Muscle of leg (tissue), 11 donors: ENCODE measurements around the gene CYB5A. TPM values are rescaled to one million over a fixed set of nuclear protein-coding genes. Genes with fewer than 3 reads are reported as not detected.
"Not testable (repeated sequence)": the region's sequence is repeated elsewhere in the genome, so short reads cannot be mapped to it uniquely, and the experiment has no call there.

ENCODE experiments used
- DNase-seq: peaks from one replicate; pipeline ENCODE4 v3.0.0; 2013
- H3K27ac ChIP-seq: one replicate; pipeline ENCODE4 v1.5.1; 2013; ENCODE audit warnings: mild to moderate bottlenecking, low read length, control low read depth
- H3K27me3 ChIP-seq: one replicate; pipeline ENCODE4 v1.6.1; 2013; ENCODE audit warnings: low read length; ENCODE audit not compliant: control insufficient read depth, insufficient read depth
- H3K36me3 ChIP-seq: one replicate; pipeline ENCODE4 v1.6.1; 2013; ENCODE audit warnings: low read length; ENCODE audit not compliant: control insufficient read depth, insufficient read depth
- H3K4me1 ChIP-seq: one replicate; pipeline ENCODE4 v1.6.1; 2013; ENCODE audit warnings: low read length; ENCODE audit not compliant: control insufficient read depth, insufficient read depth
- H3K4me3 ChIP-seq: one replicate; pipeline ENCODE4 v1.5.1; 2013; ENCODE audit warnings: low read length, control low read depth
- H3K9me3 ChIP-seq: replicated peaks from 2 replicates; pipeline ENCODE4 v1.6.1; 2013; ENCODE audit warnings: low read depth, low read length; ENCODE audit not compliant: control insufficient read depth
- WGBS: methylation state at CpG from one replicate; pipeline ENCODE4 v1.1.5; 2013; ENCODE audit warnings: missing lambda C conversion rate; ENCODE audit not compliant: insufficient coverage; 5-methylcytosine and 5-hydroxymethylcytosine counted together
- polyA plus RNA-seq, 8 donors: library from polyadenylated mRNA; unstranded; fragments of 120-200 nt; gene quantifications; one replicate each; pipeline versions ENCODE4 v1.2.1 to v1.2.3, GENCODE V29; 2013; ENCODE audit warnings: inconsistent platforms in 1 of 8, low replicate concordance in 1 of 8; ENCODE audit not compliant: insufficient read length in 8 of 8, insufficient read depth in 1 of 8
- total RNA-seq: library from RNA; stranded (reverse); fragments of 120-200 nt; gene quantifications from one replicate; pipeline ENCODE4 v1.2.4, GENCODE V29; 2013

Gene CYB5A
- total and polyA plus RNA-seq, 9 donors: 24.5 to 37.1 (median 30.9) TPM

DNA sequence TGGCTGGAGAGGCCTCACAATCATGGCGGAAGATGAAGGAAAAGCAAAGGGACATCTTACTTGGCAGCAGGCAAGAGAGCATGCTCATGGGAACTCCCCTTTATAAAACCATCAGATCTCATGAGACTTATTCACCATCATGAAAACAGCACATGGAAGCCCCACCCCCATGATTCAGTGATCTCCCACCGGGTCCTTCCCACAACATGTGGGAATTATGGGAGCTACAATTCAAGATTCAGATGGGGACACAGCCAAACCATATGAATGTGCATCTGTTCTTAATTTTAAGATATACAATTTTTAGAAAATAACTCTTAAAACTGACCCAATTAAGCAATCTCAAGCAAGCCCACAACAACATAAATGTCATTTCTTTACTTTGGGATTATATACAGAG is 36.4 kb upstream of the CYB5A start:
- H3K9me3 ChIP-seq: no peaks in the 10 kb centered on the region
- WGBS: no CpG with 5 or more reads among the region's 2 CpGs
- peak; percentile 56 for DNase-seq
- H3K27me3 ChIP-seq: no peaks in the 10 kb centered on the region
- no peak overlapping the region for H3K4me3 ChIP-seq
- no peaks in the 10 kb centered on the region for H3K4me1 ChIP-seq
- no peaks in the 10 kb centered on the region for H3K36me3 ChIP-seq
- no peak overlapping the region for H3K27ac ChIP-seq

DNA sequence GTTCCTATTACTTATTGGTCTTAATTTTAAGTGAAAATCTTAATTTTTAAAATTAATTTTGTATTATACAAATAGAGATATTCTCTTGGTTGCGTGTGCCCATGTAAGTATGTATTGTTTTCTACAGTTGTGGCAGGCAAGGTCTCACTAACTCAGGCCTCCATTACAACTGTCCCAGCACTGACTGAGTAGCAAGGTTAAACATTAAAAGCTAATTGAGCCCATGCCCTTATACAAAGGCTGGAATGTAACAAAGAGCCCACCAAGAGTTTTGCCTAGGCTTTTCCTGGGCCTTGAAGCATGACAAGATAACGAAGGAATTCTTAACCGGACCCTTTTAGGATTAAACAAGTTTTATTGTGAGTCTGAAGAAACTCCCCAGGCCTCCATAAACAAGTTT is 35.0 kb upstream of the CYB5A start:
- not testable (repeated sequence) for H3K36me3 ChIP-seq, H3K4me1 ChIP-seq, H3K27me3 ChIP-seq, H3K4me3 ChIP-seq, H3K27ac ChIP-seq, DNase-seq, H3K9me3 ChIP-seq
- no CpG with 5 or more reads among the region's 3 CpGs for WGBS

GRCh38 chr18:74326231-74326630 is 34.5 kb upstream of the CYB5A start:
- no peaks in the 10 kb centered on the region for H3K9me3 ChIP-seq
- peak; percentile 11 for DNase-seq
- WGBS: 57% methylated on average over 2 of the region's 2 CpGs
- no peak overlapping the region for H3K27ac ChIP-seq
- no peak overlapping the region for H3K4me3 ChIP-seq
- H3K36me3 ChIP-seq: no peaks in the 10 kb centered on the region
- no peaks in the 10 kb centered on the region for H3K4me1 ChIP-seq
- H3K27me3 ChIP-seq: no peaks in the 10 kb centered on the region

- no peaks in the 10 kb centered on the region for H3K9me3 ChIP-seq
- DNase-seq: no peak
- H3K36me3 ChIP-seq: no peaks in the 10 kb centered on the region
- peaks cover 2% of the 10 kb centered on the region for H3K27me3 ChIP-seq
- H3K4me3 ChIP-seq: no peak overlapping the region
- no peaks in the 10 kb centered on the region for H3K4me1 ChIP-seq
- 78% methylated on average over 27 of the region's 29 CpGs for WGBS
- H3K27ac ChIP-seq: no peak overlapping the region
These were observed 24.8 kb upstream of the CYB5A start for GRCh38 chr18:74316257-74317170.

DNA sequence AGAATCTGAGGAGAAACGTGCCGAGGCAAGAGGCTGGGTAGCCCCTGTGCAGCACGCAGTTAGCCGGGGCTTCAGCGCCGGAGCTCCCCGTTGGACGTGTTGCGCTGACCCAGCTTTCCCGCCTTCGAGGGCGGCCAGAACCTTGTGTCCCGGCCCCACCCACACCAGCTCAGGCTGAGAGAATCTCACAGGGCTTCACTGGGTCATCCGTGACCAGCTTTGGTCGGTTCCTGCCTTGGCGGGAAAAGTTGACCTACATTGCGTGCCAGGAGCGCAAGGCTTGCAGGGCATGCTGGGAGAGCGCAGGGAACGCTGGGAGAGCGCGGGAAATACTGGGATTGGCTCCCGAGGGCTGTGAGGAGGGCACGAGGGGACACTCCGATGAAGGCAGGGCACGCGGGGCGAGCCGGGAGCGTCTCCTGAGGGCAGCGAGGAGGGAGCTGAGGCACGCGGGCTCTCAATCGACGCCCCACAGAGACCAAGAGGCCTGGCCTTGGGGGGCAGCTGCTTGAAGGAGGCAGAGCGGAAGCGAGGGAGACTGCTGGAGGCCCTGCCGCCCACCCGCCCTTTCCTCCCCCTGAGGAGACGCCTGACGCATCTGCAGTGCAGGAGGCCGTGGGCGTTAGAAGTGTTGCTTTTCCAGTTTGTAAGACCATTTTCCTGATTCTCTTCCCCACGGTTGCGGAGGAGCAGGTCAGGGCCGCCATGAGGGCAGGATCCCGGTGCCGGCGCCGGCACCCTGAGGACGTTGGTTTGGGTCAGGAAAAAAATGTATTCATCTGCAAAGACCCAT is 23.9 kb upstream of the CYB5A start, which contains the start of gene C18orf63:
C18orf63 (plus strand) TSS at position 376 of the 793 bp plus-strand sequence. CDS start 2,027 bp downstream, outside the sequence.
- Histone ChIP-seq H3K4me3 (no peak within 1 kb of the TSS), H3K36me3 (no peaks in the 10 kb centered on the region), H3K27me3 (peaks cover 2% of the 10 kb centered on the region), H3K9me3 (no peaks in the 10 kb centered on the region), H3K4me1 (no peaks in the 10 kb centered on the region), H3K27ac (no peak within 1 kb of the TSS)
- no peak for DNase-seq
- 93% methylated on average over 51 of the region's 51 CpGs for WGBS

GRCh38 chr18:74314759-74315463 is 23.1 kb upstream of the CYB5A start:
- Histone ChIP-seq H3K36me3 (no peaks in the 10 kb centered on the region), H3K4me3 (no peak overlapping the region), H3K4me1 (no peaks in the 10 kb centered on the region), H3K27me3 (peaks cover 2% of the 10 kb centered on the region), H3K9me3 (no peaks in the 10 kb centered on the region), H3K27ac (no peak overlapping the region)
- no peak for DNase-seq
- WGBS: 71% methylated on average over 21 of the region's 22 CpGs

GRCh38 chr18:74311000-74311399 is 19.2 kb upstream of the CYB5A start:
- H3K9me3 ChIP-seq: no peaks in the 10 kb centered on the region
- H3K4me1 ChIP-seq: no peaks in the 10 kb centered on the region
- H3K36me3 ChIP-seq: no peaks in the 10 kb centered on the region
- no peak overlapping the region for H3K27ac ChIP-seq
- no CpG with 5 or more reads among the region's 1 CpG for WGBS
- H3K4me3 ChIP-seq: no peak overlapping the region
- no peak for DNase-seq
- peaks cover 5% of the 10 kb centered on the region for H3K27me3 ChIP-seq

DNA sequence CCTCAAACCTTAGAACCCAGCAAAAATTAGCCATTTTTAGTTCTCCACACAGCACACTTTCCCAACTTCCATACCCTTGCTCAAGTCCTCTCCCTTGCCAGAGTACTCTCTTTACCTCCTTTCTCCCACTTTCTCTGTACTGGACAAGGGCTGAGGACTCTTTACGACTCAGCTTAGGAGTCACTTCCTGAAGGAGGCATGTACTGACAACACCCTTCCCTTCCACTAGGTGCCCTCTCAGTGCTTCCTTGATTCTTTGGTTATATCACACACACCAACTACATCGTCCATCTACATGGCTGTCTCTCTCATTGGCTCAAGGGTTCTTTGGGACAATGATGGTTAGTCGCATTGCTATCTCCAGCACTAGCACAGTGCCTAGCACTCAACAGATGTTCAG is 18.6 kb upstream of the CYB5A start:
- H3K27me3 ChIP-seq: peaks cover 5% of the 10 kb centered on the region
- no peak overlapping the region for H3K4me3 ChIP-seq
- 17% methylated on average over 1 of the region's 3 CpGs for WGBS
- peak; percentile 27 for DNase-seq
- H3K27ac ChIP-seq: no peak overlapping the region
- no peaks in the 10 kb centered on the region for H3K9me3 ChIP-seq
- no peaks in the 10 kb centered on the region for H3K4me1 ChIP-seq
- no peaks in the 10 kb centered on the region for H3K36me3 ChIP-seq

DNA sequence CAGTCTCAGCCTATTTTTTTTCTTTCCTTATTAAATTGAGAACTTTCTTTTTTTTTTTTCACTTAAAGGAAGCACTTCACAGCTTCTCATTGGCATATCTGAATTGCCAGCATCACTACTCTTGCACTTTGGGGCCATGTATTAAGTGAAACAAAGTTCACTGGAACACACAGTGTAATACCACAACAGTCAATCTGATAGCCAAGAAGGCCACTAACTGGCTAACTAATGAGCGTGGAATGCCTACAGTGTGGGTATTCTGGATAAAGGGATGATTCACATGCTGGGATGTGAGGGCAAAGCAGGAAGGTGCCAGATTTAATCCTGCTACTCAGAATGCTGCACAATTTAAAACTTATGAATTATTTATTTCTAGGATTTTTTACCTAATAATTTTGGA is 12.2 kb upstream of the CYB5A start:
- no peak for DNase-seq
- no CpG with 5 or more reads among the region's 1 CpG for WGBS
- H3K27ac ChIP-seq: no peak overlapping the region

DNA sequence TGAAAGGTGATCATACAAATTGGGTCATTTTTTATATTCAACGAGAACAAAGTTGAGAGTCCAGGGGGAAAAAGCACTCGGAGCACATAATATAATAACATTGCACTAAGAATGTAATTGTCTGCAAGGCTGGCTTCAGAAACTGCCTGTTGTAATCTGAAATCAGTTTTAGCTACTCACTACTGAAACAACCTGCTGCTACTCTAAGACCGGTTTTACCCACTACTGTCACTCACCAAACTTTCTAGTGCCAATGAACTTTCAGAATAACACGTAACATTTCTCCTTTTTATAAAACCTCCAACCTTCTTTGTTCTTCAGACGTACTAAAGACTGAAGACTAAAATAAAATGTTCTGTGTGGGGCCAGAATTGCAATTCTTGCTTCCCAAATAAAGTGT is 11.5 kb upstream of the CYB5A start:
- no peaks in the 10 kb centered on the region for H3K4me1 ChIP-seq
- DNase-seq: no peak

More for the DNA sequence above, 12.2 kb upstream of the CYB5A start:
- Histone ChIP-seq H3K27me3 (peaks cover 3% of the 10 kb centered on the region), H3K36me3 (no peaks in the 10 kb centered on the region), H3K4me3 (no peak overlapping the region), H3K9me3 (no peaks in the 10 kb centered on the region), H3K4me1 (no peaks in the 10 kb centered on the region)

More for the DNA sequence above, 11.5 kb upstream of the CYB5A start:
- Histone ChIP-seq H3K36me3 (no peaks in the 10 kb centered on the region), H3K4me3 (no peak overlapping the region), H3K27me3 (peaks cover 3% of the 10 kb centered on the region), H3K27ac (no peak overlapping the region), H3K9me3 (no peaks in the 10 kb centered on the region)
- no CpG with 5 or more reads among the region's 5 CpGs for WGBS
